Common myeloid progenitor, CD34-positive (primary cell): ENCODE measurements around the gene MBD1.

Source experiments
- CTCF ChIA-PET: fragments of 350-600 bp; sonication (Branson Sonifier 250); formaldehyde crosslinking; loops from one replicate; lab custom pipeline; 2021; ENCODE audit warnings: antibody characterized with exemption; lab: Charles Lee
- POLR2A ChIA-PET: fragments of 350-600 bp; sonication (Branson Sonifier 250); formaldehyde crosslinking; loops from one replicate; lab custom pipeline; 2021; ENCODE audit warnings: antibody characterized with exemption; lab: Charles Lee
- DNase-seq, 3 donors: peaks; one replicate each; pipeline versions ENCODE4 v3.0.0 to v3.0.0-alpha.2; 2013
- H3K27ac ChIP-seq, 2 experiments: 1 replicate in 1 of 2; 2 replicates in 1 of 2; pipeline ENCODE4 v1.7.0; 2013; ENCODE audit warnings: inconsistent platforms in 2 of 2, low read length in 2 of 2, mild to moderate bottlenecking in 2 of 2, low read depth in 1 of 2, moderate library complexity in 1 of 2; ENCODE audit not compliant: severe bottlenecking in 2 of 2, insufficient read depth in 1 of 2, poor library complexity in 1 of 2
- H3K27me3 ChIP-seq, 5 experiments: replicated peaks in 2 of 5; 1 replicate in 3 of 5; 2 replicates in 2 of 5; pipeline versions ENCODE4 v1.6.1 to v1.7.0; 2013; ENCODE audit warnings: low read length in 4 of 5, mild to moderate bottlenecking in 2 of 5, moderate library complexity in 2 of 5, inconsistent platforms in 1 of 5; ENCODE audit not compliant: insufficient read depth in 5 of 5, control insufficient read depth in 4 of 5
- H3K36me3 ChIP-seq, 4 experiments: 1 replicate in 2 of 4; 2 replicates in 2 of 4; pipeline versions ENCODE4 v1.6.1 to v1.7.0; 2013; ENCODE audit warnings: low read length in 3 of 4, control low read depth in 1 of 4, mild to moderate bottlenecking in 1 of 4; ENCODE audit not compliant: control insufficient read depth in 4 of 4, insufficient read depth in 4 of 4
- H3K4me1 ChIP-seq, 4 experiments: 1 replicate in 3 of 4; 2 replicates in 1 of 4; pipeline versions ENCODE4 v1.6.1 to v1.7.1; 2013; ENCODE audit warnings: low read length in 3 of 4, mild to moderate bottlenecking in 3 of 4, control low read depth in 1 of 4, inconsistent platforms in 1 of 4, moderate library complexity in 1 of 4; ENCODE audit not compliant: control insufficient read depth in 4 of 4, insufficient read depth in 4 of 4; ENCODE audit errors: control extremely low read depth in 1 of 4
- H3K4me3 ChIP-seq, 7 experiments: 1 replicate in 4 of 7; 2 replicates in 3 of 7; pipeline versions ENCODE4 v1.5.1 to v1.7.0; 2013; ENCODE audit warnings: mild to moderate bottlenecking in 7 of 7, low read length in 6 of 7, moderate library complexity in 6 of 7, inconsistent platforms in 2 of 7, low read depth in 2 of 7, control low read depth in 1 of 7; ENCODE audit not compliant: insufficient read depth in 4 of 7, control insufficient read depth in 1 of 7; ENCODE audit errors: extremely low read depth in 1 of 7
- H3K9me3 ChIP-seq, 5 experiments: 1 replicate in 4 of 5; 2 replicates in 1 of 5; pipeline versions ENCODE4 v1.6.1 to v1.7.1; 2013; ENCODE audit warnings: low read length in 4 of 5, mild to moderate bottlenecking in 2 of 5, inconsistent platforms in 1 of 5, low read depth in 1 of 5, moderate library complexity in 1 of 5; ENCODE audit not compliant: control insufficient read depth in 4 of 5, insufficient read depth in 2 of 5; ENCODE audit errors: control extremely low read depth in 1 of 5
- WGBS: methylation state at CpG from one replicate; pipeline ENCODE4 v1.1.5; 2013; ENCODE audit not compliant: insufficient coverage; 5-methylcytosine and 5-hydroxymethylcytosine counted together

MBD1 gene

GRCh38 chr18:50285631-50286321 lies 4.5 kb upstream of the MBD1 start:
- over 99% methylated on average over 18 of the region's 24 CpGs for WGBS
- Histone ChIP-seq H3K27ac (no peak overlapping the region), H3K4me1 (peaks cover 2 to 27% (median 22%) of the 10 kb centered on the region in 4 experiments)

GRCh38 chr18:50285071-50285470 lies 3.7 kb upstream of the MBD1 start:
- WGBS, result 93% methylated on average over 10 of the region's 13 CpGs
- Histone ChIP-seq H3K4me3 (no peak overlapping the region), H3K36me3 (peaks cover 2 to 44% (median 28%) of the 10 kb centered on the region in 4 experiments), H3K9me3 (no peaks in the 10 kb centered on the region), H3K27ac (no peak overlapping the region), H3K27me3 (no peaks in the 10 kb centered on the region), H3K4me1 (peaks cover 2 to 33% (median 29%) of the 10 kb centered on the region in 4 experiments)
- ChIA-PET CTCF (no interaction called here), POLR2A (no interaction called here)
- no peak for DNase-seq

More at GRCh38 chr18:50285631-50286321, 4.5 kb upstream of the MBD1 start:
- no peaks in the 10 kb centered on the region for H3K9me3 ChIP-seq
- CTCF ChIA-PET, result no interaction called here
- H3K27me3 ChIP-seq, result no peaks in the 10 kb centered on the region
- no peak for DNase-seq
- POLR2A ChIA-PET, result no interaction called here
- H3K4me3 ChIP-seq, result peak overlapping the region in 3 of 7 experiments; percentile 96 to 98 (median 98)
- H3K36me3 ChIP-seq, result peaks cover 2 to 44% (median 28%) of the 10 kb centered on the region in 4 experiments

GRCh38 chr18:50284255-50284885 lies 3.0 kb upstream of the MBD1 start:
- over 99% methylated on average over 15 of the region's 15 CpGs for WGBS
- no peak for DNase-seq
- POLR2A ChIA-PET, result no interaction called here

GRCh38 chr18:50283469-50284209 lies 2.3 kb upstream of the MBD1 start:
- ChIA-PET CTCF (interaction anchor here (1.6 to 2.8 kb wide), 2 partner anchors 15 to 17 kb away, joined by 3 to 8 read pairs; partner anchors contain the start of gene CFAP53), POLR2A (no interaction called here)
- no peaks in the 10 kb centered on the region for H3K9me3 ChIP-seq
- DNase-seq, result no peak
- H3K27ac ChIP-seq, result no peak overlapping the region
- WGBS, result 93% methylated on average over 27 of the region's 29 CpGs
- peaks cover 8 to 56% (median 31%) of the 10 kb centered on the region in 4 experiments for H3K36me3 ChIP-seq
- H3K4me3 ChIP-seq, result no peak overlapping the region
- no peaks in the 10 kb centered on the region for H3K27me3 ChIP-seq
- peaks cover 2 to 45% (median 34%) of the 10 kb centered on the region in 4 experiments for H3K4me1 ChIP-seq

More at GRCh38 chr18:50284255-50284885, 3.0 kb upstream of the MBD1 start:
- CTCF ChIA-PET, result interaction anchor here (1.6 kb wide), 1 partner anchor 15 kb away, joined by 3 read pairs; no protein-coding TSS in a partner anchor
- peaks cover 2 to 40% (median 34%) of the 10 kb centered on the region in 4 experiments for H3K4me1 ChIP-seq
- H3K4me3 ChIP-seq, result no peak overlapping the region
- H3K27ac ChIP-seq, result no peak overlapping the region
- H3K27me3 ChIP-seq, result no peaks in the 10 kb centered on the region
- H3K36me3 ChIP-seq, result peaks cover 2 to 49% (median 28%) of the 10 kb centered on the region in 4 experiments
- no peaks in the 10 kb centered on the region for H3K9me3 ChIP-seq

GRCh38 chr18:50282521-50283335 lies 1.4 kb upstream of the MBD1 start:
- peaks cover 11 to 63% (median 36%) of the 10 kb centered on the region in 4 experiments for H3K36me3 ChIP-seq
- no peaks in the 10 kb centered on the region for H3K9me3 ChIP-seq
- ChIA-PET CTCF (interaction anchor here (1.6 to 2.8 kb wide), 3 partner anchors 12 to 16 kb away, joined by 3 to 8 read pairs (median 5); partner anchors contain the start of gene CFAP53), POLR2A (no interaction called here)
- peaks cover 0 to 40% (median 34%) of the 10 kb centered on the region in 4 experiments for H3K4me1 ChIP-seq
- H3K27ac ChIP-seq, result no peak overlapping the region
- no peaks in the 10 kb centered on the region for H3K27me3 ChIP-seq
- 96% methylated on average over 40 of the region's 42 CpGs for WGBS
- DNase-seq, result no peak
- peak overlapping the region in 2 of 7 experiments; percentile 95 to 100 for H3K4me3 ChIP-seq

- H3K9me3 ChIP-seq, result no peaks in the 10 kb centered on the region
- peak overlapping the region; percentile 15 to 97 for H3K27ac ChIP-seq
- H3K4me3 ChIP-seq, result peak overlapping the region; percentile 51 to 100 (median 92)
- peaks cover 11 to 65% (median 38%) of the 10 kb centered on the region in 4 experiments for H3K36me3 ChIP-seq
- peaks cover 0 to 40% (median 32%) of the 10 kb centered on the region in 4 experiments for H3K4me1 ChIP-seq
- CTCF ChIA-PET, result interaction anchor here (1.1 to 2.8 kb wide), 3 partner anchors 11 to 75 kb away, joined by 3 to 8 read pairs (median 5); partner anchors contain the start of gene CFAP53
- POLR2A ChIA-PET, result no interaction called here
- no peaks in the 10 kb centered on the region for H3K27me3 ChIP-seq
- no peak for DNase-seq
- 65% methylated on average over 21 of the region's 35 CpGs for WGBS
Observed at GRCh38 chr18:50281972-50282520, 723 bp upstream of the MBD1 start.
